Measurements from ENCODE around the gene BARD1.

DNA sequence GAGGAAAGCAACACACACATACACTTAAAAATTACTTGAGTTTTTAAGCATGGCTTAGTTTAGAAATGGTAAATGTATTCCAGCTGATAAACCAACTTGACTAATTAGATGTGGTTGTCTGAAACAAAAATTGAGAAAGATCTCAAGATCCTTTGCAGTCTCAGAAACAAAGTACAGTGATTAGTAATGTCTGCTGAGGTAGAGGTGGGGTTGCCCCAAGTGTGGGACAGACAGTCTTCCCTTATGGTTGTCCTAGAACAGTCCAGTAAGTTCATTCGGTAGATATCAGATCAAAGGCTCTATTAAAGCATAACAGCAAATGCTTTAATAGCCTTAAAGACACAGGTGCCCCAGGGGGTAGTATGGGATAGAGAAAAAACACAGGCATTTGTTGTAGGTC lies 94.5 kb downstream of the BARD1 start:
- TF ChIP-seq, protein P1, sequence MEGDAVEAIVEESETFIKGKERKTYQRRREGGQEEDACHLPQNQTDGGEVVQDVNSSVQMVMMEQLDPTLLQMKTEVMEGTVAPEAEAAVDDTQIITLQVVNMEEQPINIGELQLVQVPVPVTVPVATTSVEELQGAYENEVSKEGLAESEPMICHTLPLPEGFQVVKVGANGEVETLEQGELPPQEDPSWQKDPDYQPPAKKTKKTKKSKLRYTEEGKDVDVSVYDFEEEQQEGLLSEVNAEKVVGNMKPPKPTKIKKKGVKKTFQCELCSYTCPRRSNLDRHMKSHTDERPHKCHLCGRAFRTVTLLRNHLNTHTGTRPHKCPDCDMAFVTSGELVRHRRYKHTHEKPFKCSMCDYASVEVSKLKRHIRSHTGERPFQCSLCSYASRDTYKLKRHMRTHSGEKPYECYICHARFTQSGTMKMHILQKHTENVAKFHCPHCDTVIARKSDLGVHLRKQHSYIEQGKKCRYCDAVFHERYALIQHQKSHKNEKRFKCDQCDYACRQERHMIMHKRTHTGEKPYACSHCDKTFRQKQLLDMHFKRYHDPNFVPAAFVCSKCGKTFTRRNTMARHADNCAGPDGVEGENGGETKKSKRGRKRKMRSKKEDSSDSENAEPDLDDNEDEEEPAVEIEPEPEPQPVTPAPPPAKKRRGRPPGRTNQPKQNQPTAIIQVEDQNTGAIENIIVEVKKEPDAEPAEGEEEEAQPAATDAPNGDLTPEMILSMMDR (IDR thresholded peaks at IDR 0.05) = no peak
- TF ChIP-seq, protein P2, sequence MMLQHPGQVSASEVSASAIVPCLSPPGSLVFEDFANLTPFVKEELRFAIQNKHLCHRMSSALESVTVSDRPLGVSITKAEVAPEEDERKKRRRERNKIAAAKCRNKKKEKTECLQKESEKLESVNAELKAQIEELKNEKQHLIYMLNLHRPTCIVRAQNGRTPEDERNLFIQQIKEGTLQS (CRISPR knock-in tag; conservative IDR thresholded peaks at IDR 0.05) = no peak
- no peak for TF ChIP-seq ZNF263 (CRISPR knock-in tag; IDR thresholded peaks at IDR 0.05; ENCODE audit: low read depth)
- TF ChIP-seq CBFB (CRISPR knock-in tag; IDR thresholded peaks at IDR 0.05; ENCODE audit: low read depth) = no peak
- TF ChIP-seq, protein P3, sequence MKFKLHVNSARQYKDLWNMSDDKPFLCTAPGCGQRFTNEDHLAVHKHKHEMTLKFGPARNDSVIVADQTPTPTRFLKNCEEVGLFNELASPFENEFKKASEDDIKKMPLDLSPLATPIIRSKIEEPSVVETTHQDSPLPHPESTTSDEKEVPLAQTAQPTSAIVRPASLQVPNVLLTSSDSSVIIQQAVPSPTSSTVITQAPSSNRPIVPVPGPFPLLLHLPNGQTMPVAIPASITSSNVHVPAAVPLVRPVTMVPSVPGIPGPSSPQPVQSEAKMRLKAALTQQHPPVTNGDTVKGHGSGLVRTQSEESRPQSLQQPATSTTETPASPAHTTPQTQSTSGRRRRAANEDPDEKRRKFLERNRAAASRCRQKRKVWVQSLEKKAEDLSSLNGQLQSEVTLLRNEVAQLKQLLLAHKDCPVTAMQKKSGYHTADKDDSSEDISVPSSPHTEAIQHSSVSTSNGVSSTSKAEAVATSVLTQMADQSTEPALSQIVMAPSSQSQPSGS (CRISPR knock-in tag; IDR thresholded peaks at IDR 0.05; ENCODE audit: borderline replicate concordance, low read depth) = no peak
- TF ChIP-seq, protein P4, sequence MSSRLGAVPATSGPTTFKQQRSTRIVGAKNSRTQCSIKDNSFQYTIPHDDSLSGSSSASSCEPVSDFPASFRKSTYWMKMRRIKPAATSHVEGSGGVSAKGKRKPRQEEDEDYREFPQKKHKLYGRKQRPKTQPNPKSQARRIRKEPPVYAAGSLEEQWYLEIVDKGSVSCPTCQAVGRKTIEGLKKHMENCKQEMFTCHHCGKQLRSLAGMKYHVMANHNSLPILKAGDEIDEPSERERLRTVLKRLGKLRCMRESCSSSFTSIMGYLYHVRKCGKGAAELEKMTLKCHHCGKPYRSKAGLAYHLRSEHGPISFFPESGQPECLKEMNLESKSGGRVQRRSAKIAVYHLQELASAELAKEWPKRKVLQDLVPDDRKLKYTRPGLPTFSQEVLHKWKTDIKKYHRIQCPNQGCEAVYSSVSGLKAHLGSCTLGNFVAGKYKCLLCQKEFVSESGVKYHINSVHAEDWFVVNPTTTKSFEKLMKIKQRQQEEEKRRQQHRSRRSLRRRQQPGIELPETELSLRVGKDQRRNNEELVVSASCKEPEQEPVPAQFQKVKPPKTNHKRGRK (CRISPR knock-in tag; IDR thresholded peaks at IDR 0.05; ENCODE audit: borderline replicate concordance) = no peak

All from WTC11 (cell line).